GM19324 (cell line): ENCODE data around the gene PLD1.
"Not testable (repeated sequence)": the region's sequence is repeated elsewhere in the genome, so short reads cannot be mapped to it uniquely, and the experiment has no call there.

Experiments used
- ATAC-seq: cut with Tn5 transposase; IDR thresholded peaks from one replicate; pipeline ENCODE4 v1.9.1; 2021; ENCODE audit warnings: mild to moderate bottlenecking, moderate library complexity; ENCODE audit not compliant: unreplicated experiment, low FRiP score

Gene PLD1

DNA sequence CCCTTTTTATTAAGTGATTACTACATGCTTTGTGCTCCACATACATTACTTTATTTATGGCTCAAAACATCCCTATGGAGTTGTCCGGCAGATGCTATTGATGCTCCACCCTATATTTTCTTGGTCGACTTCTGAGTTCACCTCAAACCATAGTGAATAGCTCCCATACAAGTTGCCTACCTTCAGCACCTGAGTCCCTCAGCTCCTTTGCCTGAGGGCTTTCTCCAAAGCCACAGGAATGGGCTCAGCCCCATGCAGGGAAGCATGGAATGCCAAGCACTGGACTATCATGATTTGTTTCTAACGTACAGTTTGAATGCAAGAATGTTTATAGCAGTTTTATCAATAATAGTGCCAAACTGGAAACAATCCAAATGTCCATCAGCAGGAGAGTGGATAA is 225.2 kb downstream of the PLD1 start:
- ATAC-seq = no peak

GRCh38 chr3:171584100-171584499 is 226.2 kb downstream of the PLD1 start:
- no peak for ATAC-seq

- no peak for ATAC-seq
These were observed 235.6 kb downstream of the PLD1 start for GRCh38 chr3:171574556-171575240.

DNA sequence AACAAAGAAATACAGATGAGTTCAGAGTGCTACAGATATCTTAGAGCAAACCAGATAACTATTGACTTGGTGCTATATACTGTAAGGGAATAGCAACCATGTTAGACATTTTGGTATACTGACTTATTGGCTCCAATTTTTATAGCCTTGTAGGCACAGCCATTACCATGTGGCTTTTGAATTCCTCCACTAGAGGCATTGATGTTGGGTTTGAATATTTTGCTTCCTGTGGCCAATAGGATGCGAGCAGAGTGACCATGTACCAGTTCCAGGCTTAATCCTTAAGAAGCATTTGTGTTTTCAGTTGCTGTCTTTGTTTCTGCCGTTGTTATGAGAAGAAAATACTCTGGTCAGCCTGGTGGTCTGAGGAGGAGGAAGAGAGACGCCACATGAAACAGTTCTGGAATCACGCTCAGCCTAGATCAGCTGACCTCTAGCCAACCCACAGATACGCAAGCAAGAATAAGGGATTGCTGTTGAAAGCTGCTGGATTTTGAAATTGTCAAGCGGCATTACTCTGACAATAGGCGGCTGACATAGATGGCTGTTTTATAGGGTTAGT is 240.6 kb downstream of the PLD1 start:
- no peak for ATAC-seq

- no peak for ATAC-seq
These were observed 241.5 kb downstream of the PLD1 start for GRCh38 chr3:171568766-171569165.

DNA sequence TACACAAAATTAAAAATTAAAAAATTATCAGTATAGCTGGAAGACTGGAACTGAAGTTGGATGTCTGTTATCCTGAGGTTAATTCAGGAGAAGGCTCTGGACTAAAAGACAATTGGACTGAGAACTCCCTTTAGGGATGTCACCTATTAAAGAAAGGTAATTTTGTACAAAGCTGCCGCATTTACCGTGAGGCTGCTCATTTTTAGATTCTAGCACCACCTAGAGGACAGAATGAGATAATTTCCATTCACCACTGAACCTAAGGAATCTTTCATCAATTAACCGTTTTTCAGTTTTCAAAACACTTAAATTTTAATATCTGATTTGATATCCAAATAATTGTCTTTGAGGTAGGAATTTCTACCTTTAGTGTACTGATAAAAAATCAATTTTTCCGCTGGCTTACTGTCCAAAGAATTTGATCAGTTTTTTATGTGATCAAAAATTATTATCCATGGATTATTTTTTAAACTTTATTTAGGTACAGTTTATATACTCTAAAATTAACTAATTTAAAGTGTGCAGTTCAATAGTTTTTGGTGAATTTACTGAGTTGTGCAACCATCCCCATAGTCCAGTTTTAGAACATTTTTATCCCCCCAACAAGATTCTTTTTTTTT is 243.4 kb downstream of the PLD1 start:
- ATAC-seq = no peak

DNA sequence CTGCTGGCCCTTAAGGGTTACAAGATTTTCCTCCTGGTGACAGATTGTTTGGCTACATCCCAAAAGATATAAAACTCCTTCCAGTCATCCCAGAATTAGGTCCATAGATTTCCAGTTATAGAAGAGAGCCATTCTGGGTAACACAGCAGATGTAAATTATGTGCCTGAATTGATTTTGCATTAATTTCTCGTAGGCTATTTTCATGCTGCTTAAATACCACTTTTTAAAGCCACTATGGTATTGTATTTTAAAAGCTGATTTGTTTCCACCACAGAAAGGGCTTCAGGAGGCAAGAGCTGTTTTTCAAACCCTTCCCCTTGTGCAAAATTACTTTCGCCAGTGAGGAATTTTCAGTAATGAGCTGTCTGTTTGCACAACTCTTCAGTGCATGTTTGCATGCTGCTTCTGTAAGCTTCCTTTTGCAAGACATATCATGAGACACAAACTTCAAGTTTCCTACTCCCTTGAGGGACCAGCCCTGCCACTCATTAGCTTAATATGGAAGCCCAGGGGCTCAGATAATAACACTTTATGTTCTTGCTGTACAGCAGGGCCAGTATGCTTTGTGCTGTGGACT is 244.7 kb downstream of the PLD1 start:
- ATAC-seq = no peak

DNA sequence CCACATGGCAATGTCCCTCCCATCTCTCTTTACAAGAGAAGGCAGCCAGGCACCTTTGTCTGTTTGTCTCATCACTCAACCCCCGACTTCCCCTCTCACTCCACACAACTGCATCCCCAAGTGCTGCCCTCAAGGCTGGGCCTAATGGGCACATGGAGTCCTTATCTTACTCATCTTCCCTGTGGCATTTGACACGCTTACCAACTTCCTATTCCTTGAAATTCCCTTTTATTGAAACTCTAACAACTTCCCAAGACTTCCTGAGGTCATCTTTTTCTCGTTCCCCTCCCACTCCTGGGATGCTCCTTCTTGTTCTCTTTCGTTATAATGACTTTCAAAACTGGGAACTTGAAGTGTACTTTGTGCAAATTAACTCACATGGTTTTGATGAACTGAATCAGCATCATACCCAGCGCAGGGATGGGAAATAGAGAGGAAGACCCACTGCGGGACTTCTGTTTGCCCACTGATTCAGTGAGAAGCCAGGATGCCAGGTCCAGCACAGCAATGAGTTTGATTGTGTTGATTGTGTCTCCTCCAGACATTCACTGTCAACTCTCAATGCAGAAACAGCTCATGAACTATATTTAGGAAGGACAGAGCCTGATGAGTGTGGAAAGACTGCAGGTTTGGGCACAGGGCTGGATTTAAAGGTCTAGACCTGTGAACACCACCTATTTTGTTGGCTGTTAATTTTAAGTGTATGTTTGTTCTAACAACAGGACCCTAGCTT is 245.4 kb downstream of the PLD1 start:
- ATAC-seq = no peak

DNA sequence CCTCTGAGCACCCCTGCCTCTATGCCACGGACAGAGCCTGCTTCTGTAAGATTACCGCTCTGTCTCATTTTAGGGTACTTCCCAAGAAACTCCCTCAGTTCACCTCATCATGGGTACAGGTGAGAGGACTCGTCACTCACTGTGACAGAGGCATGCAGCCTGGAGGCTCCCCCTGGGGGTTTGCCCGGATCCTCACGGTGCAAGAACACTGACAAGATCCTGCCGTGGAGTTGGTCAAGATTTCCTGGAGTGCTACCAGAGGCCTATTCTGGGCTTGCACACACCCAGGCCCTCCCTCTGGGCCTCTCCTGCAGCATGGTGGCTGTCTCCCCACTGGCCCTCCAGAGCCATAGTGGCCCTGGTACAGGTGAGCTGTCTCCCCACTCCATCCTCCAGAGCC is 247.0 kb downstream of the PLD1 start:
- no peak for ATAC-seq

- not testable (repeated sequence) for ATAC-seq
These were observed 247.8 kb downstream of the PLD1 start for GRCh38 chr3:171562459-171562858.

GRCh38 chr3:171561596-171562323 is 248.5 kb downstream of the PLD1 start:
- no peak for ATAC-seq

GRCh38 chr3:171559586-171559985 is 250.7 kb downstream of the PLD1 start:
- no peak for ATAC-seq

DNA sequence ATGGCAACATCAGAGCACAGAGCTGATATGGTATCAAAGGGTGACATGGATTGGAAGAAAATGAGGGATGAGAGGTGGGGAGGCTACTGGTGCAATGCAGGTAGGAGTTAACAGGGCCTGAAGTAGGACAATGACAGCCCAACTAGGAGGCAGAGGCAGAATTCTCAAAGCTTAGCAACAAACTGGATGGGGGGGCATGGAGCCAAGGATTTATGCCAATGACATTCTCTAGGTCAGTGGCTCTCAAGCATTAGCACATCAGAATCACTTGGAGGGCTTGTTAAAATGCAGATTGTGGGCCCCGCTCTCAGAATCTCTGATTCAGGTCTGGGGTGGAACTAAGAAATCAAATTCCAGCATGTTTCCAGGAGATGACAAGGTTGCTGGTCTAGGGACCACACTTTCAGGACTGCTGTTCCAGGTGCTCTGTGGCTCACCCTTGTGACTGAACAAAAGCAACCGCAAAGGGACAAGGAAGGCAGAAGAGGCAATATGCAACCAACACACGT is 252.0 kb downstream of the PLD1 start:
- no peak for ATAC-seq

- no peak for ATAC-seq
These were observed 253.1 kb downstream of the PLD1 start for GRCh38 chr3:171557173-171557572.

DNA sequence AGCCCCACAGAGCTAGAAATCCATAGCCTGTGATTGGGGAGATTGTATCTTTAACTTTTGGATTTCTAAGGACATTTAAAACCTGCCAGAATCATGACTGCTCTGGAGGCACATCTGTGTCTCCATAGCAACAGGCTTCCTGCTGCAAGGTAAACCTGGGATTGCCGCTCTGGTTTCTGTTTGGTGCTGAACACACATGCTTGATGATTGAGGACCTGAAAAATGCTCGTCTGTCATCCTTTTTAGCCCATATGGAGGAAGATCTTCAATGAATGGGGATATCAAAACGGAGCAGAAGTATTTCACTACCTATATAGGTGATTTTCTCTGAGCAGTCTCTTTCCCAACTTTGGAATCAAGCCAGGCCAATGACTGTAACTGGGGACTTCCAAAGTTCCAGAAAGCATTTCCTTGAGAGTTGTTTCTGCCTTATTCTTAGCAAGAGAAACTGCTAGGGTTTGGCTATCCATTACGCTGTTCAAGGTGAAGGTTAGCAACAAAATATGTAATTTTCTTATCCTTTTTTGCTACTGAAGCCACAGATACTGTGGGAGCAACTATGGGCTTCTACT is 253.6 kb downstream of the PLD1 start:
- ATAC-seq = no peak

DNA sequence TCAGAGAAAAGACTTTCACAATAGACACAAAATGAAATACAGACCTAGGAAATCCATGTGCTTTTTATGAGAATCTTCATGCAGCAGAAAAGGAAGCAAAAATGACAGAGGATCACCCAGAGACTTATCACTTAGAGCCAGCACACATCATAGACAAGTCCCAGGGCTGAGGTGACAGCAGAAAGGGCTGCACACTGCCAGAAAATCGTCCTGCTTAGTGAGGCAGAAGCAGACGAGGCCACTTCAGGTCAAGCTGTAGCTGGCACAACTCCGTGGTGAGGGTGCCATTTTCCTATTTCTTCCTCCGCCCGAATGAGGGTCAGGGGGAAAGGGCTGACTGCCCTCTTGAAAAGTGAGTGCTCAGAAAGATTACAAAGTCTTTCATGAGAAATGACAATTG is 254.1 kb downstream of the PLD1 start:
- no peak for ATAC-seq

GRCh38 chr3:171553086-171553485 is 257.2 kb downstream of the PLD1 start:
- ATAC-seq = no peak

GRCh38 chr3:171552531-171552930 is 257.8 kb downstream of the PLD1 start:
- ATAC-seq = no peak

DNA sequence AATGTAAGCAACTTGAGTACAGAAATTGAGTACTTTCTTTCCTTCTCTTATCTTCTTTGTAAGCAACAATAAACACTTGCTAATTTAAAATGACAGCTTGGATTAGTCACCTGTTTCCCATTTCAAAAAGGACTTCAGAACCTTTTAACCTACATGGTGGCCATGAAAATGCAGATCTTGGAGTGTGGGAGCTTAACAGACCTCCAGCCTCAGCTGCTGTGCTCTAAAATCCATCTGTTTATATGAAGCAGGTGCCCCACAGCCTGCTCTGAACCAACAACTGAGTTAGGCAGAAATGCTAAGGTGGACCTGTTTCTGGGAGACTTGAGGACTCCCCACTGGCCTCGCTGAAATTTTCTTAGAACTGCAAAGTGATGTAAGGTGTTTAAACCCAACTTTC is 259.0 kb downstream of the PLD1 start:
- no peak for ATAC-seq
